HFF-Myc (cell line): ENCODE data around the gene IFNK.

Source experiments
- DNase-seq: peaks from one replicate; pipeline ENCODE4 v3.0.0-alpha.2; 2011; ENCODE audit warnings: low read depth; ENCODE audit errors: extremely low read depth
- H3K4me3 ChIP-seq: replicated peaks from 2 replicates; pipeline ENCODE4 v1.5.1; 2011; ENCODE audit warnings: low read depth, mild to moderate bottlenecking, control low read depth, low read length
- CTCF ChIP-seq: IDR thresholded peaks from 2 replicates; pipeline ENCODE4 v1.5.1; 2012; ENCODE audit warnings: mild to moderate bottlenecking, low read depth, low read length, control low read depth; ENCODE audit errors: missing control alignments

IFNK gene

GRCh38 chr9:27519466-27520465, 4.3 kb upstream of the IFNK start:
- TF ChIP-seq CTCF: no peak
- DNase-seq: no peak
- no peak overlapping the region for H3K4me3 ChIP-seq

- H3K4me3 ChIP-seq: no peak overlapping the region
- DNase-seq: no peak
- TF ChIP-seq CTCF: no peak
Observed at GRCh38 chr9:27520986-27521385, 3.1 kb upstream of the IFNK start.

GRCh38 chr9:27523141-27523540, 949 bp upstream of the IFNK start:
- no peak for DNase-seq
- no peak for TF ChIP-seq CTCF
- H3K4me3 ChIP-seq: no peak overlapping the region

GRCh38 chr9:27527702-27528075, 3.6 kb downstream of the IFNK start:
- DNase-seq: no peak
- no peak for TF ChIP-seq CTCF
- H3K4me3 ChIP-seq: no peak overlapping the region

- H3K4me3 ChIP-seq: peak overlapping the region; percentile 45
- TF ChIP-seq CTCF: no peak
- DNase-seq: no peak
Observed at GRCh38 chr9:27528076-27528885, 4.2 kb downstream of the IFNK start.

GRCh38 chr9:27528886-27529315, 4.8 kb downstream of the IFNK start:
- TF ChIP-seq CTCF: no peak
- no peak for DNase-seq

More at GRCh38 chr9:27528886-27529315, 4.8 kb downstream of the IFNK start:
- peak overlapping the region; percentile 45 for H3K4me3 ChIP-seq
